ENCODE data around the gene CFAP45.

Gene CFAP45

DNA sequence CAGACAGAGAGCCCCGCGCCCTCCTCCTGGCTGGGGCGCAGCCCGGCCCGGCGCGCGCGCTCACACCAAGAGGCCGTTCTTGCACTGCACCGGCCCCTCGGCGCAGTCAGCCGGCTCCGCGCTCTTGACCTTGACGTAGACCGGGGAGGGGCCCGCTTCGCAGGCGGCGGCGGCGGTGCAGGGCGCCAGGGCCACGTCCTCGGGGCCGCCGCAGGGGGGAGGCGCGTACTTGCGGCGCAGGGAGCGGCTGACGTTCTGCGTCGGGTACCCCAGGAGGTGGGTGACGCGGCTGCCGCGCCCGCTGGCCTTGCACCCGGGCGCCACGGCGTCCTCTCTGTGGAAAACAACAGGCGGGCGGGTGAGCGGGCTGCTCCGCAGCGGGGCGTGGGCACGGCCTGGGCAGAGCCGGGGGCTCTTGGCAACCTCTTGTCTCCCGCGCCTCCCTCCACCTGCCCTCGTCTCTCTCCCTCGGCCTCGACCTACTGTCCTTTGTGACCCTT is 45.2 kb downstream of the CFAP45 start:
- no peak for DNase-seq (ENCODE audit: insufficient read length, low spot score)
- TF ChIP-seq, protein P1, sequence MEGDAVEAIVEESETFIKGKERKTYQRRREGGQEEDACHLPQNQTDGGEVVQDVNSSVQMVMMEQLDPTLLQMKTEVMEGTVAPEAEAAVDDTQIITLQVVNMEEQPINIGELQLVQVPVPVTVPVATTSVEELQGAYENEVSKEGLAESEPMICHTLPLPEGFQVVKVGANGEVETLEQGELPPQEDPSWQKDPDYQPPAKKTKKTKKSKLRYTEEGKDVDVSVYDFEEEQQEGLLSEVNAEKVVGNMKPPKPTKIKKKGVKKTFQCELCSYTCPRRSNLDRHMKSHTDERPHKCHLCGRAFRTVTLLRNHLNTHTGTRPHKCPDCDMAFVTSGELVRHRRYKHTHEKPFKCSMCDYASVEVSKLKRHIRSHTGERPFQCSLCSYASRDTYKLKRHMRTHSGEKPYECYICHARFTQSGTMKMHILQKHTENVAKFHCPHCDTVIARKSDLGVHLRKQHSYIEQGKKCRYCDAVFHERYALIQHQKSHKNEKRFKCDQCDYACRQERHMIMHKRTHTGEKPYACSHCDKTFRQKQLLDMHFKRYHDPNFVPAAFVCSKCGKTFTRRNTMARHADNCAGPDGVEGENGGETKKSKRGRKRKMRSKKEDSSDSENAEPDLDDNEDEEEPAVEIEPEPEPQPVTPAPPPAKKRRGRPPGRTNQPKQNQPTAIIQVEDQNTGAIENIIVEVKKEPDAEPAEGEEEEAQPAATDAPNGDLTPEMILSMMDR (IDR thresholded peaks at IDR 0.05; ENCODE audit: insufficient read depth, missing control alignments), result no peak
- no peak for FAIRE-seq

DNA sequence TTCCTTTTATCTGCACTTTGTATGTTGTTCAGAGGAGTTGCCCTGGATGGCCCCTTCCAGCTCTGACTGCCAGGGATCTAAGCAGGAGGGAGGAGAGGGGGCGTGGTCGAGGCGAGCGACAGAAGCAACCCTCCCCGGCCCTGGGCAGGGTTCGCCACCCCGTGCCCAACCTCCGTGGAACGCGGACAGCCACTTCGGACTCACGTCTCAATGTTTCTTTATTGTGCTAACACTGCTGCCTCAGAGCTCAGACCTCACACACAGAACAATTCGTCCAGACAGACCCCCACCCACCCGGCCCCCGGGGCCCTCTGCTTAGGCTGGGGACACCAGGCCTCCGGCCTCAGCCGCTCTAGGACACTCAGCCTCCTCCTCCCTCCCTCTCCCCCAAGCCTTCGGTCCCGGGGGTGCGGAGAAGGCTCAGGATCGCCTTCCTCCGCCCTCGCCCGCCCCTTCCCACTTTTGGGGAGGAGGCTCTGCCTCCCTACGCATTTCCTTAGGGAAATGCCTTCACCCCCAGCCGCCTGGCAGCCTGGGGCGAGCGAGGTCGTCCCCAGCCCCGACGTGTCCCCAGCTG is 45.8 kb downstream of the CFAP45 start:
- DNase-seq (ENCODE audit: insufficient read length, low spot score), result no peak
- FAIRE-seq, result no peak
- TF ChIP-seq, protein P1 (IDR thresholded peaks at IDR 0.05; ENCODE audit: insufficient read depth, missing control alignments), result no peak

DNA sequence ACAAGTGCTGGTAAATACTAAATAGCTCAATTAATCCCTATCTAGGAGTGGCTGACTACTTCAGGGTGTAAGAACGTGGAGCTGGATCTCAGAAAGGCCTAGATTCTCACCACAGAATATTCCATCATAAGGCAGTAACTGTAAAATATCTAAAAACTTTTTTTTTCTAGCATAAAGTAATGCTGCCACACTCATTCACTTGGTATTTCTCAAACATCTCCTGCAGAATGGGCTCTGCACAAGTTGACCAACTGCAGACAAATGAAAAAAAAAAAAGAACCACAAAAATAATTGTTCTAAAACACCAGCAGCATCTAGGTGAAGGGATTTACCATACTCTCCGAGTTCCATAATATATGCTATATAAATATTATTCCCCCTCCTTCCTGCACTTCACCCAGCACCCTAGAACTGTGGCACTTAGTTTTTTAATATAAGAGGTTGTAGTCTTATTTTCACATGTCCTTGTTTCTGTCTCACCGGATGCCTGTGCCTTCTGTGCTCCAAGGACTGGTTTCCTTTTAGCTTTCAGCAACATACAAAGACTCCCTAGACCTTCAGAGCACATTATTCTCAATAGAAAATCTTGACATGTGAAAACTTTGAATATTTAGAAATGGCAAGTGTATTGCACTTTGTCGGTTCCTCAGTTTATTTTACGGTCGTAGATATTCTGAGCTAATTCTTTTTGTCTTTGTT is 46.4 kb downstream of the CFAP45 start:
- TF ChIP-seq, protein P1 (IDR thresholded peaks at IDR 0.05; ENCODE audit: insufficient read depth, missing control alignments), result no peak
- FAIRE-seq, result no peak
- DNase-seq (ENCODE audit: insufficient read length, low spot score), result no peak

DNA sequence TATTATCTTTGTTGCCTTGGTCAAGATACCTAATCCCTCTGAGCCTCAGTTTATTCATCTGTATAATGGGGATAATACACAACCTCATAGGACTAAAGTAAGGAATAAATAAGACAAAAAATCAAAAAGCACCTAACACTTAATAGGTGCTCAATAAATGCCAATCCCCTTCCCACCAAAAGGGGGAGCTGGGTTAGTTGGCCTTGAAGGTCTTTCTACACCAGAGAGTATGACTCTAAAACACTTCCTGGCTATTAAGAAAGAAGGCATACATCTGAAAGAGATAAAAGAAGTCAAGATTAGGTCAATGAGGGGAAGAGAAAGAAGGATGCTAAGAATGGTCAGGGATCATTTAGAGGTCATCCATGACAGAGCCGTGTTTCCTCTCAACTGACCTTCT is 48.6 kb downstream of the CFAP45 start:
- no peak for DNase-seq (ENCODE audit: insufficient read length, low spot score)
- TF ChIP-seq, protein P1 (IDR thresholded peaks at IDR 0.05; ENCODE audit: insufficient read depth, missing control alignments), result no peak
- no peak for FAIRE-seq

DNA sequence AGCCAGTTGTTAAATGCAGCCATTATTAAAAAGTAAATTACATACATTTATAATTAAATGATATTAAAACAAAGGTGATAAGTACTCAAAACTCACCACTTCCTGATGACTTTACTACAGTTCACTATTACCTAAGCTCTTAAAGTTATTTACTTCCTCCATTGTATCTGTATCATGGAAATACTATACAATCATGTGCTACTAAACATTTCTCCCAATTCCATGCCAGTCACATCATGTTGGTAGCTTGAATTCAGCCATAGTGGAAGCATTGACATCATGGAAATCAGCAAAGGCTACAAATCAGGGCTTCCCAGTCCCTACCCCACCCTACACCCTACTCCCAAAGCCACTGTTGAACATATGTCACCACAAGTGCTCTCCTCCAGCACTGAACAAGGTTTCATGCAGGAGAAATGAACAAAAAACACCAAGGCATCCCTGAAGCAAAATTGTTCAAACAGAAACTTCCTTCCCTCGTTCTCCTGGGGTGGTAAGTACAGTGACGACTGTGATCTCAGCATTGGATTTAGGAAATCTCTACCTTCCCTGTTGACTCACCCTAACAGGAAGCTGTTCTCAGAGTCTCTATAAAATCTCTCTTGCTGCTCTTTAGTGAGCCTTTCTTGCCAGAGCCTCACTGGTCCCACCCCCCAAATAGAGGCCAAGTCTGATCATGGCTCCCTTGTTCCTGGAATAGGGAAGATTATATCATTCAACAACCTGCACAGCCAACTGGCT is 50.2 kb downstream of the CFAP45 start:
- TF ChIP-seq, protein P1 (IDR thresholded peaks at IDR 0.05; ENCODE audit: insufficient read depth, missing control alignments), result no peak
- FAIRE-seq (no peak), DNase-seq (ENCODE audit: insufficient read length, low spot score) (no peak)

DNA sequence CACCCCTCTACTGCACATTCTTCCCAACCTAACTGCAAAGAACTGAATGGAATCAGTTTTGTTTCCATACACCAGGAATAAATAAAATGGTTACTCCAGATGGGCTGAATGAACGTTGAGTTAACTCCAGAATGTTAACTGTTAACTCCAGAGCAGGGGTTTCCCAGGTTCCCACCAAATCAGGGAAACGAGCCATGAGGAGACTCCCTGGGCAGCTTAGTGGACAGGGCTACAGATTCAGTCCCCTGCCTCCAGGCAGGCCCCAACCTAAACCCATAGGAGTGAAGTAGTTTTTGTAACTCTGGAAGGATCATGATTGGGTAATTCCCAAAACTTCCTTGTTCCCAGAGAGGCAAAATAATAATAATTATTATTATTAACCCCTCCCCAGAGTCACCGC is 51.6 kb downstream of the CFAP45 start:
- TF ChIP-seq, protein P1 (IDR thresholded peaks at IDR 0.05; ENCODE audit: insufficient read depth, missing control alignments), result no peak
- DNase-seq (ENCODE audit: insufficient read length, low spot score) (no peak), FAIRE-seq (no peak)
